ENCODE data around the gene ELF2. TPM values are rescaled to one million over a fixed set of nuclear protein-coding genes. Genes with fewer than 3 reads are reported as not detected.

Gene ELF2
- total RNA-seq, 1 donor from 2014 or later, result 25.1 TPM

GRCh38 chr4:139146926-139147629 is 29.9 kb downstream of the ELF2 start:
- no peak overlapping the region for H3K27ac Mint-ChIP-seq (ENCODE audit: unreplicated experiment)
- peaks cover 14% of the 10 kb centered on the region for H3K4me1 Mint-ChIP-seq (ENCODE audit: low read depth, unreplicated experiment)
- peaks cover 6% of the 10 kb centered on the region for H3K9me3 Mint-ChIP-seq (ENCODE audit: unreplicated experiment)
- Histone ChIP-seq H4K20me1 (ENCODE audit: insufficient read depth, low read length) (peaks cover 28% of the 10 kb centered on the region), H3K27ac (ENCODE audit: low read depth, low read length) (no peak overlapping the region), H3K36me3 (ENCODE audit: insufficient read depth, low read length) (no peaks in the 10 kb centered on the region), H2AFZ (ENCODE audit: low read depth, low read length) (no peak overlapping the region), H3K27me3 (ENCODE audit: insufficient read depth, low read length) (no peaks in the 10 kb centered on the region), H3K9me3 (ENCODE audit: insufficient read depth, low read depth, low read length) (no peaks in the 10 kb centered on the region), H3K4me2 (ENCODE audit: low read length) (no peak overlapping the region), H3K4me1 (ENCODE audit: insufficient read depth, low read length) (peaks cover 5% of the 10 kb centered on the region), H3K79me2 (ENCODE audit: insufficient read depth, low read length) (peaks cover 19% of the 10 kb centered on the region), H3K9ac (ENCODE audit: low read length) (no peak overlapping the region), H3K4me3 (ENCODE audit: insufficient read depth, low read depth, low read length) (no peak overlapping the region)
- no peak for TF ChIP-seq CTCF (IDR thresholded peaks at IDR 0.05; ENCODE audit: insufficient read depth, low read depth, low read length)
- no peak for FAIRE-seq
- peak; percentile 42 for DNase-seq (ENCODE audit: low read depth)
- no peaks in the 10 kb centered on the region for H3K27me3 Mint-ChIP-seq (ENCODE audit: low read depth, unreplicated experiment)
- H3K4me3 Mint-ChIP-seq (ENCODE audit: unreplicated experiment), result no peak overlapping the region
- H3K36me3 Mint-ChIP-seq (ENCODE audit: low read depth, unreplicated experiment), result peaks cover 1% of the 10 kb centered on the region

GRCh38 chr4:139145552-139145932 is 31.5 kb downstream of the ELF2 start:
- Histone ChIP-seq H3K79me2 (ENCODE audit: insufficient read depth, low read length) (peaks cover 19% of the 10 kb centered on the region), H3K27ac (ENCODE audit: low read depth, low read length) (no peak overlapping the region)

More at GRCh38 chr4:139145552-139145932, 31.5 kb downstream of the ELF2 start:
- peaks cover 14% of the 10 kb centered on the region for H3K4me1 Mint-ChIP-seq (ENCODE audit: low read depth, unreplicated experiment)
- no peak overlapping the region for H3K4me3 Mint-ChIP-seq (ENCODE audit: unreplicated experiment)
- H3K36me3 Mint-ChIP-seq (ENCODE audit: low read depth, unreplicated experiment), result peaks cover 1% of the 10 kb centered on the region
- DNase-seq (ENCODE audit: low read depth) (no peak), FAIRE-seq (no peak)
- no peaks in the 10 kb centered on the region for H3K36me3 ChIP-seq (ENCODE audit: insufficient read depth, low read length)
- no peak overlapping the region for H3K9ac ChIP-seq (ENCODE audit: low read length)
- no peaks in the 10 kb centered on the region for H3K27me3 ChIP-seq (ENCODE audit: insufficient read depth, low read length)
- H3K9me3 Mint-ChIP-seq (ENCODE audit: unreplicated experiment), result peaks cover 6% of the 10 kb centered on the region
- TF ChIP-seq CTCF (IDR thresholded peaks at IDR 0.05; ENCODE audit: insufficient read depth, low read depth, low read length), result no peak
- H2AFZ ChIP-seq (ENCODE audit: low read depth, low read length), result no peak overlapping the region
- no peak overlapping the region for H3K4me2 ChIP-seq (ENCODE audit: low read length)
- peaks cover 28% of the 10 kb centered on the region for H4K20me1 ChIP-seq (ENCODE audit: insufficient read depth, low read length)
- peaks cover 5% of the 10 kb centered on the region for H3K4me1 ChIP-seq (ENCODE audit: insufficient read depth, low read length)
- no peaks in the 10 kb centered on the region for H3K9me3 ChIP-seq (ENCODE audit: insufficient read depth, low read depth, low read length)
- H3K4me3 ChIP-seq (ENCODE audit: insufficient read depth, low read depth, low read length), result no peak overlapping the region
- H3K27me3 Mint-ChIP-seq (ENCODE audit: low read depth, unreplicated experiment), result no peaks in the 10 kb centered on the region
- no peak overlapping the region for H3K27ac Mint-ChIP-seq (ENCODE audit: unreplicated experiment)
